Hypothalamus (tissue), 51 donors: ENCODE results near the gene ALK.

Experiments
- DNase-seq, 51 donors: peaks; one replicate each; lab custom pipeline; 2025; lab: John Stamatoyannopoulos, UW

ALK gene

GRCh38 chr2:29191817-29192216, 729.6 kb downstream of the ALK start:
- DNase-seq = no peak

- no peak for DNase-seq
These were observed 732.3 kb downstream of the ALK start for GRCh38 chr2:29189052-29189451.

GRCh38 chr2:29187926-29188325, 733.5 kb downstream of the ALK start:
- no peak for DNase-seq

- DNase-seq = no peak
These were observed 734.6 kb downstream of the ALK start for GRCh38 chr2:29186817-29187216.

GRCh38 chr2:29184531-29184930, 736.9 kb downstream of the ALK start:
- no peak for DNase-seq

- no peak for DNase-seq
These were observed 738.5 kb downstream of the ALK start for GRCh38 chr2:29182920-29183319.

GRCh38 chr2:29182334-29182733, 739.1 kb downstream of the ALK start:
- DNase-seq = no peak

GRCh38 chr2:29175338-29175737, 746.0 kb downstream of the ALK start:
- no peak for DNase-seq

GRCh38 chr2:29174937-29175336, 746.4 kb downstream of the ALK start:
- DNase-seq = no peak

GRCh38 chr2:29166242-29167039, 754.9 kb downstream of the ALK start:
- no peak for DNase-seq

GRCh38 chr2:29165362-29166241, 755.8 kb downstream of the ALK start:
- DNase-seq = no peak

- no peak for DNase-seq
These were observed 757.1 kb downstream of the ALK start for GRCh38 chr2:29164091-29164846.

- no peak for DNase-seq
These were observed 759.0 kb downstream of the ALK start for GRCh38 chr2:29162204-29162928.

GRCh38 chr2:29160184-29160583, 761.2 kb downstream of the ALK start:
- no peak for DNase-seq

GRCh38 chr2:29159125-29159524, 762.3 kb downstream of the ALK start:
- DNase-seq = no peak

- DNase-seq = no peak
These were observed 764.3 kb downstream of the ALK start for GRCh38 chr2:29157131-29157530.

- peak in 1 of 51 donors; percentile 33 for DNase-seq
These were observed 765.8 kb downstream of the ALK start for GRCh38 chr2:29155578-29155977.

GRCh38 chr2:29154610-29155009, 766.8 kb downstream of the ALK start:
- DNase-seq = no peak

GRCh38 chr2:29147963-29148362, 773.4 kb downstream of the ALK start:
- no peak for DNase-seq

GRCh38 chr2:29146197-29146596, 775.2 kb downstream of the ALK start:
- DNase-seq = no peak
